HG03457 (cell line): Measurements from ENCODE around the gene FAM185A.
A peak's percentile ranks its signal among the peaks of the same experiment; 100 is the strongest.
"Not testable (repeated sequence)": the region's sequence is repeated elsewhere in the genome, so short reads cannot be mapped to it uniquely, and the experiment has no call there.

Source experiments
- ATAC-seq: cut with Tn5 transposase; IDR thresholded peaks from one replicate; pipeline ENCODE4 v1.9.1; 2021; ENCODE audit warnings: moderate number of reproducible peaks; ENCODE audit not compliant: unreplicated experiment

Gene FAM185A

GRCh38 chr7:102748605-102749444, at the start of gene FAM185A:
TSS of gene FAM185A (plus strand) at chr7:102748999. CDS start at chr7:102749208, 209 bp downstream.
- peak; percentile 98 for ATAC-seq

DNA sequence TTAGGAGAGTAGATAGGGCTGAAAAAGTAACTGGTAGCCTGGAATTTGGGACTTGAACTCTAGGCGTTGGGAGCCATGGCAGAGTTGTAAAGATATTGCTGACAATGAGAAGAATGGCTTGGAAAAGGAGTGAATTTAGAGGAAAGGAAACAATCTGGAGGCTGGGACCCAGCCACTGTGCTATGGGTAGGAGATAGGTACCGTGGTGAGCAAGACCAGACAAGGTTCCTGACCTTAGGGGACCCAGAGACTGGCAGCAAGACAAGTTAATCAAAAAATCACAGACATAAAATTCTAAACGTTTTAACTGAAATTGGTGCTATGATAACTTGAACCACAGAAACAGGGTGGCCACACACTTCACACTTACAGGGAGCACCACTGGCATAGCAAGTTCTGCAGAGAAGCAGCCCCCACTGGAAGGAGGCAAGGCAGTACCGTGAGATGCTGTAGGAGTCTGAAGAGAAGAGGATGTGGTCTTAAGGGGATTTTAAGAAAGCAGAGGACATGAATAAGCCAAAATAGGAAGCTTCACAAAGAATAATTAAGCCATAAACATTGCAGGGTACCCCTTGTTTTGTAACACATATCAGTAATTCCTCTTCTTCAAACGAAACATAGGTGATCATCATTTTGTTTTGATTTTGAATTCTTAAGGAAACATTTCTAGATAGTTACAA, 35.6 kb upstream of the FAM185A start:
- ATAC-seq: peak; percentile 63

DNA sequence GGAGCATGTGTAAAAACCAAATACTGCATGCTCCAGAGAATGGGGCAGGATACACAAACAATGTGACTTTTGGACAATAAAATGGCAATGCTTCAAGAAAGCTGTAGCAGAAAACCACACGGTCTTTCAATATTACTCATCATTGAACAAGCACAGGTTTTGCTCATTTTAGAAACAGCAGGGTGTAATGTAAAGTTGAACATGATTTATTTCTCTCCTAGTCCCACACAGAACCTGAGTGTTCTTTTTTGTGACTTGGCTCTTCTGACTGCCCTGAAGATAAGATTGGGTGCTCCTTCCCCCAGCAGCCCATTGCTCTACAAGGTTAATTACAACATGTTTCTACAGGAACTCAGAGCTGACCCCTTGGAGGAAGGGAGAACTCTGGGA, 35.1 kb upstream of the FAM185A start:
- peak; percentile 54 for ATAC-seq

DNA sequence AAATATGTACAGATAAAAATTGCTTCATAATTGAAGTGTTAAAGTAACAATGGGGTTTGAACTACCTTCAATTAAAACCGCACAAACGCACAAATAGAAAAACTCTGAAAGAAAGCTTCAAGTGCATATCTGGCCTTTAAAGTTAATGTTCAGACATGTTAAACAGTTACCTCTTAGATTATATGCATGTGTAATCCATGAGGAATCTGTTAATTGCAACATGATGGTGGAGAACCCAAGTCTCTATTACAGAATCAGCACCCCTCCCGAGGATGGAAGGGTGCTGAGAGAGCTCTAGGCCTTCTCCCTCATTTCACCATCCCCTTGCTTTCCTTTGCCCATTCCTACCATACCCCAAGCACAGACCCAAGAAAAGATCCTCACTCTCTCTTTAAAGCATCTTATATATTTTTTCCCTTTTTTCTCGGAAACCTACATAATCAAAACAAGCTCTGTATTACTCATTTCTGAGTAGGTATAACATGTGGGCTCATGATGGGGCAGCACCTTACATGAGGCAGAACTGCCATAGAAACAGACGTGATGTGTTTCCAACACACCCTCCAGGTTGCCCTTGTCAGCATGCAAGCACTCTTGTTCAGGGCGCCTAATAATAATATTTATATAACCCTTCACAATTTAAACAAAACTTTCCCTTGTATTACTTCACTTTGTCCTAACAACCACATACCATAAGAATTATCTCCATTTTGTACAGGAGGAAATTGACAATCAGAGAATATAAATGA, 33.9 kb upstream of the FAM185A start:
- not testable (repeated sequence) for ATAC-seq

DNA sequence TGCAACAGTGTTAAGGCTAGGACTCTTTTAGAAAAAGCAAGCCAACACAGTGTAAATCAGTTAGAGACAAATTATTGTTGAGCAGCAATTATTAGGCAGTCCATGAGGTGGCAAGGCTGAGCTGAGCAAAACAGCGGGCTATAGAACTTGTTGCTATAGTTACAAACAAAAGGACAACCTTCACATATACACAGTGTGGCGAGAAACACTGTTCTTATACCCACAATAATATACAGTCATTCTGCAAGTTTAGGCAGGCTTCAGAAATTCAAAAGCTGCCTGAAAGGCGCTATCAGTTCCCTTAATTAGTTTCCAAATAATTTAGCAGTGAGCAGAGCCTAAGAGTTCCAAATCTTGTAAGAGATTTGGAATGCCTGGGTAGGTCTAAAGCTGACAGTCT, 33.1 kb upstream of the FAM185A start:
- ATAC-seq: not testable (repeated sequence)

DNA sequence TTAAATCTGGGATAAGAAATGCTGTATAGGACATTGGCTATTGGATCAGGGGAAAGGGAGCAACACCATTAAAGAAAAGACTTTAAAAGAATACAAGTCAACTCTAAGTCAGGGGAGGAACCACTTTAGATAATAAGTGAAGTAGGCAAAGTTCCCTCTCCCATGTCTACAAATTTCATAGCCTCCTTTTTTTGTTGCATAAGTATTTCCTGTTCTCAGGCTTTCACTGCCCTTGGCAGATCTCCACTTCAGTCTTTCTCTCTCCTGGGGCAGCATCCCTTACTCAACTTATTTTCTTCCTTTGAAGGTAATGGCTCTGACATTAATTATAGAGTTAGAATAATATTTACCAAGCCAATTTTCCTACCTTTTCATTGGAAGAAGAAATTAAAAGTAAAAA, 30.3 kb upstream of the FAM185A start:
- not testable (repeated sequence) for ATAC-seq

DNA sequence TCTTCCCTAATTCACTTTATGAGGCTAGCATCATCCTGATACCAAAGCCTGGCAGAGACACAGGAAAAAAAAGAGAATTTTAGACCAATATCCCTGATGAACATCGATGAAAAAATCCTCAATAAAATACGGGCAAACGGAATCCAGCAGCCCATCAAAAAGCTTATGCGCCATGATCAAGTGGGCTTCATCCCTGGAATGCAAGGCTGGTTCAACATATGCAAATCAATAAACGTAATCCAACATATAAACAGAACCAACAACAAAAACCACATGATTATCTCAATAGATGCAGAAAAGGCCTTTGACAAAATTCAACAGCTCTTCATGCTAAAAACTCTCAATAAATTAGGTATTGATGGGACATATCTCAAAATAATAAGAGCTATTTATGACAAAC, 22.6 kb upstream of the FAM185A start:
- not testable (repeated sequence) for ATAC-seq

DNA sequence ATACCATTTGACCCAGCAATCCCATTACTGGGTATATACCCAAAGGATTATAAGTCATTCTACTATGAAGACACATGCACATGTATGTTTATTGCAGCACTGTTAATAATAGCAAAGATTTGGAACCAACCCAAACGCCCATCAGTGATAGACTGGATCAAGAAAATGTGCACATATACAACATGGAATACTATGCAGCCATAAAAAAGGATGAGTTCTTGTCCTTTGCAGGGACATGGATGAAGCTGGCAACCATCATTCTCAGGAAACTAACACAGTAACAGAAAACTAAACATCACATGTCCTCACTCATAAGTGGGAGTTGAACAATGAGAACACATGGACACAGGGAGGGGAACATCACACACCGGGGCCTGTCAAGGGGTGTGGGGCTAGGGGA, 19.1 kb upstream of the FAM185A start:
- ATAC-seq: not testable (repeated sequence)

GRCh38 chr7:102730431-102730830, 18.4 kb upstream of the FAM185A start:
- not testable (repeated sequence) for ATAC-seq

- ATAC-seq: not testable (repeated sequence)
Measured at GRCh38 chr7:102742002-102742771, 6.6 kb upstream of the FAM185A start.

- not testable (repeated sequence) for ATAC-seq
Measured at GRCh38 chr7:102743861-102744260, 4.9 kb upstream of the FAM185A start.

- ATAC-seq: not testable (repeated sequence)
Measured at GRCh38 chr7:102745494-102746288, 3.1 kb upstream of the FAM185A start.

DNA sequence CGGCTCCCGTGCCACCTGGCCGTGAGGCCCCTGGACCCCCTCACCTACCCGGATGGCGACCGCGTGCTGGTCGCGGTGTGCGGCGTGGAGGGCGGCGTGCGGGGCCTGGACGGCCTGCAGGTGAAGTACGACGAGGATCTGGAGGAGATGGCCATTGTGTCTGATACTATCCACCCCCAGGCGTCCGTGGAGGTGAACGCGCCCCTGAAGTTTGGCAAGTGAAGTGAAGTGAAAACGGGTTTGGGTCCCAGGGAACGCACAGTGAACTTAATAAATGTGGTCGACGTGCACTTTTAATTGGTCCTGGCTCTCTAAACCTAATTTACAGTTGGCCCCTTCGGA, 617 bp downstream of the FAM185A start:
- ATAC-seq: not testable (repeated sequence)

- ATAC-seq: not testable (repeated sequence)
Measured at GRCh38 chr7:102758227-102758626, 9.4 kb downstream of the FAM185A start.

DNA sequence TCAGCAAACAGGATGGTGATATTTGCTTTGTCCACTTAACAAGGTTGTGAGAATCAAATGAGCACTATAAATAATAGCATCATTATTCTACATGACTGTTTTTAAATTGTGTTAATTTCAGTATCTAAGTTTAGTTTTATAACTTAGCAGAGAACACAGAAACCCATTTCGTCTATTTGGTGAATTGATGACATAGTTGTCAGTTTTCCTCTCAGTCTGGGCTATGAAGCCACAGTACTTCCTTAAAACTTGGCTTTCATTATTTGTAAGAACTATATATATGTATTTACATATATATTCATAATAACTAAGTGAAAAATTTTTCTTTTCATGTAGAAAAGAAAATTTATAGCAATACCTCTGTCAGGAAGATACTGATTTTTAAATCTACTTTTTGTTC, 11.1 kb downstream of the FAM185A start:
- not testable (repeated sequence) for ATAC-seq

GRCh38 chr7:102761234-102761633, 12.4 kb downstream of the FAM185A start:
- not testable (repeated sequence) for ATAC-seq

- ATAC-seq: not testable (repeated sequence)
Measured at GRCh38 chr7:102763295-102763905, 14.6 kb downstream of the FAM185A start.

DNA sequence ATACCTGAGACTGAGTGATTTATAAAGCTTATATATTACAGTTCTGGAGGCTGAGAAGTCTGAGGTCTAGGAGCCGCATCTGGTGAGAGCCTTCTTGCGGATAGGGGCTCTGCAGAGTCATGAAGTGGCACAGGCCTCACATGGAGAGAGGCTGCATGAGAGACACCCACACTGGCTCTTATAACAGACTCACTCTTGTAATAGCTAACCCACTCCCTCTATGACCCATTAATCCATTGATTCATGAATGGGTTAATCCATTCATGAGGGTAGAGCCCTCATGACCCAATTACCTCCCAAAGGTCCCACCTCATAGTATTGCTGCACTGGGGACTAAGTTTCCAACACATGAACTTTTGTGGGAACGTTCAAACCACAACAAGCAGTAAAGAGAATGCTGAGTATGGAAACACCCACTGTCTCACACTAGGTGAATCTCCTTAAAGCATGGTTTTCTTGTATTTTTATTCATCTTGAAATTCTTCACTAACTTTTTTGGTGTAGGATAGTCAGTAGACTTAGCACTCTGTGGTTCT, 20.9 kb downstream of the FAM185A start:
- not testable (repeated sequence) for ATAC-seq

GRCh38 chr7:102770467-102770866, 21.7 kb downstream of the FAM185A start:
- ATAC-seq: not testable (repeated sequence)
